PC-3 (cell line): ENCODE results near the gene ARHGAP26. TPM values are rescaled to one million over a fixed set of nuclear protein-coding genes. Genes with fewer than 3 reads are reported as not detected.
A peak's percentile ranks its signal among the peaks of the same experiment; 100 is the strongest.

Source experiments
- ATAC-seq: fragments of 200-7000 bp; cut with Tn5 transposase; 2 replicates; pipeline ENCODE4 v1.9.1; 2020; ENCODE audit warnings: mild to moderate bottlenecking, moderate library complexity
- BruUV-seq: library from RNA; stranded (reverse); fragments of 400-500 nt; replicated peaks from 2 replicates; lab custom pipeline; 2021; lab: Mats Ljungman, UMichigan
- CTCF ChIA-PET: fragments of 300-600 bp; sonication (Branson Sonifier 250); formaldehyde crosslinking; loops from one replicate; lab custom pipeline; 2022; ENCODE audit warnings: antibody characterized with exemption; lab: Charles Lee
- POLR2A ChIA-PET: fragments of 300-600 bp; sonication (Branson Sonifier 250); formaldehyde crosslinking; loops from one replicate; lab custom pipeline; 2022; ENCODE audit warnings: antibody characterized with exemption; ENCODE audit not compliant: unreplicated experiment; lab: Charles Lee
- DNase-seq: peaks from one replicate; pipeline ENCODE4 v3.0.0-alpha.2; 2015
- H2AFZ ChIP-seq: fragments of 300-600 bp; sonication (generic); 2 replicates; pipeline ENCODE4 v1.6.0; 2016; ENCODE audit warnings: antibody characterized with exemption, low read length
- H3F3A ChIP-seq: fragments of 300-600 bp; sonication (generic); one replicate; pipeline ENCODE4 v1.6.0; 2017; ENCODE audit warnings: antibody characterized with exemption, low read length, control low read depth, mild to moderate bottlenecking; ENCODE audit not compliant: unreplicated experiment
- H3K27ac ChIP-seq: fragments of 300-600 bp; sonication (generic); 2 replicates; pipeline ENCODE4 v1.5.1; 2016; ENCODE audit warnings: mild to moderate bottlenecking, low read length
- H3K27me3 ChIP-seq: fragments of 300-600 bp; sonication (generic); 2 replicates; pipeline ENCODE4 v1.6.1; 2016; ENCODE audit warnings: low read length, mixed read lengths
- H3K36me3 ChIP-seq: fragments of 300-600 bp; sonication (generic); 2 replicates; pipeline ENCODE4 v1.6.1; 2016; ENCODE audit warnings: low read depth, mixed run types, low read length, mixed read lengths
- H3K4me1 ChIP-seq: fragments of 300-600 bp; sonication (generic); 2 replicates; pipeline ENCODE4 v1.5.1; 2016; ENCODE audit warnings: low read length; ENCODE audit not compliant: insufficient read depth
- H3K4me2 ChIP-seq: fragments of 300-600 bp; sonication (generic); 2 replicates; pipeline ENCODE4 v1.6.0; 2016; ENCODE audit warnings: low read length
- H3K4me3 ChIP-seq: fragments of 300-600 bp; sonication (generic); 2 replicates; pipeline ENCODE4 v1.5.1; 2016; ENCODE audit warnings: mild to moderate bottlenecking, low read length, mixed read lengths
- H3K79me2 ChIP-seq: fragments of 300-600 bp; sonication (generic); 2 replicates; pipeline ENCODE4 v1.6.1; 2017; ENCODE audit warnings: low read length, mixed read lengths
- H3K9ac ChIP-seq: fragments of 300-600 bp; sonication (generic); 2 replicates; pipeline ENCODE4 v1.6.0; 2016; ENCODE audit warnings: mild to moderate bottlenecking, low read length
- H3K9me2 ChIP-seq: fragments of 300-600 bp; sonication (generic); replicated peaks from 2 replicates; pipeline ENCODE4 v1.6.1; 2016; ENCODE audit warnings: mixed run types, low read length, mixed read lengths
- H3K9me3 ChIP-seq: fragments of 300-600 bp; sonication (generic); 2 replicates; pipeline ENCODE4 v1.6.1; 2016; ENCODE audit warnings: low read length, mixed read lengths
- H4K20me1 ChIP-seq: fragments of 300-600 bp; sonication (generic); 2 replicates; pipeline ENCODE4 v1.6.1; 2016; ENCODE audit warnings: low read length, mixed read lengths
- EZH2 ChIP-seq: fragments of 300-600 bp; sonication (generic); IDR thresholded peaks from one replicate; pipeline ENCODE4 v1.6.1; 2017; ENCODE audit warnings: antibody characterized with exemption, mild to moderate bottlenecking, low read length; ENCODE audit not compliant: unreplicated experiment
- EZH2phosphoT487 ChIP-seq: fragments of 300-600 bp; sonication (generic); IDR thresholded peaks from 2 replicates; pipeline ENCODE4 v1.6.1; 2018; ENCODE audit warnings: mild to moderate bottlenecking, antibody characterized with exemption, low read length, borderline replicate concordance
- intact Hi-C: fragments of 100-400 bp; cut with micrococcal nuclease; formaldehyde crosslinking; loops from 2 replicates; pipeline ENCODE4 v1.9.0; 2023
- total RNA-seq: library from RNA; depleted of rRNA; stranded (reverse); fragments of >200 nt; gene quantifications from 2 replicates; pipeline ENCODE4 v1.2.3, GENCODE V29; 2014
- TF ChIP-seq, protein P1 (sequence below): fragments of 300-600 bp; sonication (generic); conservative IDR thresholded peaks from 2 replicates; pipeline ENCODE4 v1.5.1; 2017; ENCODE audit warnings: antibody characterized with exemption, low read depth, mild to moderate bottlenecking, low read length

The ARHGAP26 gene
- total RNA-seq, 1 experiment from 2014 or later, result 11.7 TPM

DNA sequence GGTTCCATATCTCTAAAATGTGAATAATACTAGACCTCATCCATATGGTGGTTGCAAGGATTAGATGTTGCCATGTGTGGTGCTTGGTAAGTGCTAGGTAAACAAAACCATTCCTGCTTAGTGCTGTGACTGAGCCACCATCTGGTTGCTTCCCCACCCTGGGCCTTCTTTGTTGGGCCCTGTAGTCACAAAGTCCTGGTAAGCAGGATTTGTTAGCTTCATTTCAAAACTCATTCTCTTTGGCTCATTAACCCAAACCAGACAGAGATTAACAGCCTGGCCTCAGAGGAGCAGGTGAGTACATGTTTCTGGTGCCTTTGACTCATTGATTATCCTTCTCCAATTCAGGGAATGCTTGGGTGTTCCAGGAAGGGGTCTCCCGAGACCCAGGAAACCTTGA is 240.2 kb downstream of the ARHGAP26 start:
- Histone ChIP-seq H4K20me1 (no peaks in the 10 kb centered on the region), H2AFZ (no peak overlapping the region), H3K27ac (peak overlapping the region; percentile 87), H3K9me3 (no peaks in the 10 kb centered on the region), H3K79me2 (no peaks in the 10 kb centered on the region), H3K9ac (peak overlapping the region; percentile 79; the same call in 1 of the 2 replicates), H3K27me3 (no peaks in the 10 kb centered on the region), H3K4me3 (no peak overlapping the region), H3K4me1 (peaks cover 18% of the 10 kb centered on the region), H3F3A (no peaks in the 10 kb centered on the region), H3K36me3 (no peaks in the 10 kb centered on the region), H3K9me2 (no peaks in the 10 kb centered on the region), H3K4me2 (no peak overlapping the region)
- intact Hi-C loops, result no loop called here
- ATAC-seq, result no peak
- ChIA-PET POLR2A (no interaction called here), CTCF (no interaction called here)
- TF ChIP-seq EZH2 (no peak), EZH2phosphoT487 (no peak)
- TF ChIP-seq, protein P1, sequence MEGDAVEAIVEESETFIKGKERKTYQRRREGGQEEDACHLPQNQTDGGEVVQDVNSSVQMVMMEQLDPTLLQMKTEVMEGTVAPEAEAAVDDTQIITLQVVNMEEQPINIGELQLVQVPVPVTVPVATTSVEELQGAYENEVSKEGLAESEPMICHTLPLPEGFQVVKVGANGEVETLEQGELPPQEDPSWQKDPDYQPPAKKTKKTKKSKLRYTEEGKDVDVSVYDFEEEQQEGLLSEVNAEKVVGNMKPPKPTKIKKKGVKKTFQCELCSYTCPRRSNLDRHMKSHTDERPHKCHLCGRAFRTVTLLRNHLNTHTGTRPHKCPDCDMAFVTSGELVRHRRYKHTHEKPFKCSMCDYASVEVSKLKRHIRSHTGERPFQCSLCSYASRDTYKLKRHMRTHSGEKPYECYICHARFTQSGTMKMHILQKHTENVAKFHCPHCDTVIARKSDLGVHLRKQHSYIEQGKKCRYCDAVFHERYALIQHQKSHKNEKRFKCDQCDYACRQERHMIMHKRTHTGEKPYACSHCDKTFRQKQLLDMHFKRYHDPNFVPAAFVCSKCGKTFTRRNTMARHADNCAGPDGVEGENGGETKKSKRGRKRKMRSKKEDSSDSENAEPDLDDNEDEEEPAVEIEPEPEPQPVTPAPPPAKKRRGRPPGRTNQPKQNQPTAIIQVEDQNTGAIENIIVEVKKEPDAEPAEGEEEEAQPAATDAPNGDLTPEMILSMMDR, result no peak
- DNase-seq, result no peak
- no TSS peak for BruUV-seq

- peaks cover 18% of the 10 kb centered on the region for H3K4me1 ChIP-seq
- no peaks in the 10 kb centered on the region for H3K27me3 ChIP-seq
- no TSS peak for BruUV-seq
- ChIA-PET POLR2A (no interaction called here), CTCF (no interaction called here)
- TF ChIP-seq, protein P1, result no peak
- TF ChIP-seq EZH2, result no peak
- H3K9ac ChIP-seq, result no peak overlapping the region; the same call in 1 of the 2 replicates
- H3K4me2 ChIP-seq, result no peak overlapping the region
- intact Hi-C loops, result no loop called here
- no peak overlapping the region for H3K4me3 ChIP-seq
- DNase-seq (no peak), ATAC-seq (no peak)
- no peaks in the 10 kb centered on the region for H3K79me2 ChIP-seq
- H3F3A ChIP-seq, result no peaks in the 10 kb centered on the region
- H3K9me3 ChIP-seq, result no peaks in the 10 kb centered on the region
- no peaks in the 10 kb centered on the region for H3K9me2 ChIP-seq
- H3K36me3 ChIP-seq, result no peaks in the 10 kb centered on the region
- no peak overlapping the region for H2AFZ ChIP-seq
- peak overlapping the region; percentile 87; the same call in 1 of the 2 replicates for H3K27ac ChIP-seq
- no peaks in the 10 kb centered on the region for H4K20me1 ChIP-seq
Measured at GRCh38 chr5:143011585-143011984, 241.4 kb downstream of the ARHGAP26 start.

DNA sequence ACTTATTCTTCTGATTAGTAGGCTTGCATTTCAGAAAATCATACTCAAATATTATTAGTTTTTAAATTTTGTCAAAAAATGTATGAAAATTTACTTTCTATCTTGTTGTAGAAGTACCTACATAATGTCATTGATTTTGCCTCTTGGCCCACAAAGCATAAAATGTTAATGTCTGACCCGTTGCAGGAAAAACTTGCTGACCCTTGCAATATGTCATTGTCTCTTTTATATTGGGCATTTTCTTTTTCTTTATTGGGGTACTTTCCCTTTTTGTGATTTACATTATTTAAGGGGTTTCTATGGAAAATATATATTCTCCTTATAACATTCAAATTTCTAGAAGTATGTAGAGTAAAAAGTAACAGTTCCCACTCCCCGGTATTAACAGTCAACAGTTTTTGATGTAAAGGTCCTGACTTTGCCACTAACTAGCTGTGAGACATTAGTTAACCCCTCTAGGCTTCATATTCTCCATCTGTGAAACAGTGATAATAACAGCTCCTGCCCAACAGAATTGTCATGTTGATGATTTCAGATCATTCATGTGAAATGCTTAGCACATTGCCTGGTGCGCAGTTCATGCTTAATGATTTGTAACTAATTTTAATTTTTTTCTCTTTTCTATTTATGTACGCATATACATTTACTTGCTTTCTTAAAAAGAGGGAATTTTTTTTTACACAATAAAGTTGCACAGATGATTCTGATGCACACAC is 243.2 kb downstream of the ARHGAP26 start:
- Histone ChIP-seq H3K4me1 (peaks cover 12% of the 10 kb centered on the region), H3K9me3 (no peaks in the 10 kb centered on the region), H3K9me2 (no peaks in the 10 kb centered on the region), H3K4me3 (no peak overlapping the region), H2AFZ (no peak overlapping the region), H4K20me1 (no peaks in the 10 kb centered on the region), H3K36me3 (no peaks in the 10 kb centered on the region), H3K27me3 (no peaks in the 10 kb centered on the region), H3K27ac (no peak overlapping the region), H3K9ac (no peak overlapping the region), H3F3A (no peaks in the 10 kb centered on the region), H3K79me2 (no peaks in the 10 kb centered on the region), H3K4me2 (no peak overlapping the region)
- intact Hi-C loops, result no loop called here
- no TSS peak for BruUV-seq
- TF ChIP-seq, protein P1, result no peak
- TF ChIP-seq EZH2 (no peak), EZH2phosphoT487 (no peak)
- ATAC-seq, result no peak
- POLR2A ChIA-PET, result no interaction called here
- CTCF ChIA-PET, result no interaction called here
- no peak for DNase-seq
